ENCODE results near the gene TSPO.

GRCh38 chr22:43191831-43192230 lies 40.5 kb downstream of the TSPO start:
- TF ChIP-seq CTCF (IDR thresholded peaks at IDR 0.05; ENCODE audit: control extremely low read depth in 1 of 3, insufficient read depth in 1 of 3, low read depth in 1 of 3, low read length in 3 of 3) (no peak), YY1 (IDR thresholded peaks at IDR 0.05; ENCODE audit: low read depth, low read length) (no peak), TAF1 (IDR thresholded peaks at IDR 0.05; ENCODE audit: low read depth, low read length) (no peak), EGR1 (IDR thresholded peaks at IDR 0.05; ENCODE audit: borderline replicate concordance, low read depth, low read length) (no peak), POLR2A (IDR thresholded peaks at IDR 0.05; ENCODE audit: control extremely low read depth in 1 of 2, low read depth in 2 of 2, low read length in 2 of 2) (no peak), RAD21 (IDR thresholded peaks at IDR 0.05 in 1 of 2, conservative IDR thresholded peaks at IDR 0.05 in 1 of 2; ENCODE audit: low read depth in 2 of 2, low read length in 2 of 2) (no peak), MAFK (IDR thresholded peaks at IDR 0.05; ENCODE audit: low read depth, low read length) (no peak)
- TF ChIP-seq, protein P1, sequence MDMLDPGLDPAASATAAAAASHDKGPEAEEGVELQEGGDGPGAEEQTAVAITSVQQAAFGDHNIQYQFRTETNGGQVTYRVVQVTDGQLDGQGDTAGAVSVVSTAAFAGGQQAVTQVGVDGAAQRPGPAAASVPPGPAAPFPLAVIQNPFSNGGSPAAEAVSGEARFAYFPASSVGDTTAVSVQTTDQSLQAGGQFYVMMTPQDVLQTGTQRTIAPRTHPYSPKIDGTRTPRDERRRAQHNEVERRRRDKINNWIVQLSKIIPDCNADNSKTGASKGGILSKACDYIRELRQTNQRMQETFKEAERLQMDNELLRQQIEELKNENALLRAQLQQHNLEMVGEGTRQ (IDR thresholded peaks at IDR 0.05; ENCODE audit: low read length) = no peak

Data from H1 (cell line).